Loucy (cell line): ENCODE data around the gene TRAPPC2L.

Source experiments
- H2AFZ ChIP-seq: fragments of 200-600 bp; sonication (generic); 2 replicates; pipeline ENCODE4 v1.6.0; 2016; ENCODE audit warnings: antibody characterized with exemption, mild to moderate bottlenecking, low read length, moderate library complexity
- H3F3A ChIP-seq: fragments of 200-600 bp; 2 replicates; pipeline ENCODE4 v1.6.0; 2016; ENCODE audit warnings: antibody characterized with exemption, low read depth, mild to moderate bottlenecking
- H3K27me3 ChIP-seq: fragments of 200-600 bp; sonication (generic); 2 replicates; pipeline ENCODE4 v1.6.1; 2014; ENCODE audit warnings: low read length, mild to moderate bottlenecking; ENCODE audit not compliant: insufficient read depth, poor library complexity, severe bottlenecking
- H3K36me3 ChIP-seq: fragments of 200-600 bp; sonication (generic); 2 replicates; pipeline ENCODE4 v1.6.1; 2016; ENCODE audit warnings: low read length; ENCODE audit not compliant: insufficient read depth
- H3K4me1 ChIP-seq: fragments of 200-600 bp; sonication (generic); 2 replicates; pipeline ENCODE4 v1.5.1; 2014; ENCODE audit warnings: low read length, mild to moderate bottlenecking; ENCODE audit not compliant: insufficient read depth, poor library complexity, severe bottlenecking
- H3K4me2 ChIP-seq: fragments of 200-600 bp; sonication (generic); 2 replicates; pipeline ENCODE4 v1.6.0; 2014; ENCODE audit warnings: antibody characterized with exemption, low read length, low read depth, mild to moderate bottlenecking; ENCODE audit not compliant: poor library complexity, severe bottlenecking
- H3K4me3 ChIP-seq: fragments of 200-600 bp; sonication (generic); 2 replicates; pipeline ENCODE4 v1.5.1; 2014; ENCODE audit warnings: low read length, mild to moderate bottlenecking, mixed read lengths; ENCODE audit not compliant: poor library complexity, severe bottlenecking
- H3K79me2 ChIP-seq: fragments of 200-600 bp; sonication (generic); 2 replicates; pipeline ENCODE4 v1.6.1; 2014; ENCODE audit warnings: low read length; ENCODE audit not compliant: insufficient read depth
- H3K9ac ChIP-seq: fragments of 200-600 bp; sonication (generic); 2 replicates; pipeline ENCODE4 v1.6.0; 2014; ENCODE audit warnings: mild to moderate bottlenecking, low read depth, low read length, moderate library complexity; ENCODE audit not compliant: poor library complexity, severe bottlenecking
- H3K9me2 ChIP-seq: fragments of 200-600 bp; sonication (generic); replicated peaks from 2 replicates; pipeline ENCODE4 v1.6.1; 2016; ENCODE audit warnings: low read depth, low read length, mixed read lengths
- H3K9me3 ChIP-seq: fragments of 200-600 bp; sonication (generic); 2 replicates; pipeline ENCODE4 v1.6.1; 2014; ENCODE audit warnings: mild to moderate bottlenecking, antibody characterized with exemption, low read length, low read depth; ENCODE audit not compliant: insufficient read depth
- H4K20me1 ChIP-seq: fragments of 200-600 bp; sonication (generic); 2 replicates; pipeline ENCODE4 v1.6.0; 2014; ENCODE audit warnings: antibody characterized with exemption, low read length, mild to moderate bottlenecking; ENCODE audit not compliant: insufficient read depth, poor library complexity, severe bottlenecking
- CTCF ChIP-seq: fragments of 200-600 bp; sonication (generic); conservative IDR thresholded peaks from 2 replicates; pipeline ENCODE4 v1.5.1; 2014; ENCODE audit warnings: mild to moderate bottlenecking, antibody characterized with exemption, low read length
- EZH2phosphoT487 ChIP-seq: fragments of 200-600 bp; IDR thresholded peaks from 2 replicates; pipeline ENCODE4 v1.6.1; 2018; ENCODE audit warnings: antibody characterized with exemption, mild to moderate bottlenecking, moderate library complexity, borderline replicate concordance

TRAPPC2L gene

DNA sequence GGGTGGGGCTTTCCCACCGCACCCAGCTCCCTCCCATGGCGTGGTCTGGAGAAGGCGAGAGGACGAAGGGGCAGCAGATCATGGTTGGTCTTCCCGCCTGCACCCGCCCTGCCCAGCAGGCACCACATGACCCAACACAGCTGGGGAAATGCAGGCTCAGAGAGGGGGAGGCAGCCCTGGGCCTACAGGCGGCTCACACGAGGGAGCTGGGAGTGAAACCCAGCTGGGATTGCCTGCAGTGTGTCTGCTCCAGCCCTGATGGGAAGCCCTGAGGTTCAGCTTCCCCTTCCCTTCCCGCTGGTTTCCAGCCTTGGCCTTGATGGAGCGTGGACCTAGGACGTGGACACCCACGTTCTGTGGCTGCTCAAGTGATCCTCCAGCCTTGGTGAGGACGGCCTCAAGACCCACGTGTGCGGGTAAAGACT lies 29.5 kb downstream of the TRAPPC2L start:
- Histone ChIP-seq H3K4me2 (no peak overlapping the region), H3F3A (no peaks in the 10 kb centered on the region), H3K36me3 (peaks cover 52% of the 10 kb centered on the region; the same call in 1 of the 2 replicates), H3K4me1 (no peaks in the 10 kb centered on the region), H3K9me2 (no peaks in the 10 kb centered on the region), H3K9me3 (no peaks in the 10 kb centered on the region), H3K27me3 (no peaks in the 10 kb centered on the region), H2AFZ (no peak overlapping the region), H3K4me3 (no peak overlapping the region), H3K79me2 (no peaks in the 10 kb centered on the region), H3K9ac (no peak overlapping the region), H4K20me1 (no peaks in the 10 kb centered on the region)
- TF ChIP-seq EZH2phosphoT487 (no peak), CTCF (no peak)

- Histone ChIP-seq H3K9ac (no peak overlapping the region), H3K27me3 (no peaks in the 10 kb centered on the region), H3K9me3 (no peaks in the 10 kb centered on the region), H3K36me3 (peaks cover 53% of the 10 kb centered on the region; the same call in 1 of the 2 replicates), H3K4me1 (no peaks in the 10 kb centered on the region), H3K79me2 (no peaks in the 10 kb centered on the region), H3K4me3 (no peak overlapping the region), H3K4me2 (no peak overlapping the region), H3K9me2 (no peaks in the 10 kb centered on the region), H2AFZ (no peak overlapping the region), H3F3A (no peaks in the 10 kb centered on the region), H4K20me1 (no peaks in the 10 kb centered on the region)
- no peak for TF ChIP-seq EZH2phosphoT487
- no peak for TF ChIP-seq CTCF
These were observed 30.1 kb downstream of the TRAPPC2L start for GRCh38 chr16:88886845-88887521.

DNA sequence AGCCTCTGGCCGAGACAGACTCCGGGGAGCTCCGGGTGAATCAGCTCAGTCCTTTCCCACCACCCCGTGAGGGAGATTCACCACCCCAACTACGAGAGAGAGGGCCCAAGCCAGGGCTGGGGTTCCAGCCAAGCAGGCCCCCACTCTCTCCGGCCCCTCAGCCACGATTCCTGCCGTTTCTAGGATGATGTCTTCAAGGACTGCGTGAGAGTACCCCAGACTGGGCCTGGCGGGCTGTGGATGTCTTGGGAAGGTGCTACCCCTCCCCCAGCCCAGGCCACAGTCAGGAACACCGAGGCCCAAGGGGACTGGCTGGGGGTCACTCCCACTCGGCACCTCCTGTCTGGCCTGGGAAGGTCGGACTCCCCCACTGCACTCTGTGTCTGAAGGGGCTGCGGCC lies 31.1 kb downstream of the TRAPPC2L start:
- Histone ChIP-seq H3K4me1 (no peaks in the 10 kb centered on the region), H3K4me3 (no peak overlapping the region), H2AFZ (no peak overlapping the region), H3K36me3 (peaks cover 49% of the 10 kb centered on the region; the same call in 1 of the 2 replicates), H3K9me2 (no peaks in the 10 kb centered on the region), H3K9me3 (no peaks in the 10 kb centered on the region), H4K20me1 (no peaks in the 10 kb centered on the region), H3F3A (no peaks in the 10 kb centered on the region), H3K4me2 (no peak overlapping the region), H3K79me2 (no peaks in the 10 kb centered on the region), H3K9ac (no peak overlapping the region), H3K27me3 (no peaks in the 10 kb centered on the region)
- TF ChIP-seq EZH2phosphoT487 (no peak), CTCF (no peak)
